Spinal cord (tissue), 10 donors: Measurements from ENCODE around the gene MAP3K9. TPM values are rescaled to one million over a fixed set of nuclear protein-coding genes. Genes with fewer than 3 reads are reported as not detected.
A peak's percentile ranks its signal among the peaks of the same experiment; 100 is the strongest.

Experiments
- DNase-seq, 6 donors: peaks; one replicate each; pipeline versions ENCODE4 v3.0.0 to v3.0.0-alpha.2; 2013 to 2015; ENCODE audit warnings: low spot score in 6 of 6, low read depth in 4 of 6
- H3K27ac ChIP-seq: one replicate; pipeline ENCODE4 v1.5.1; 2013; ENCODE audit warnings: low read depth, low read length, control low read depth
- H3K27me3 ChIP-seq: one replicate; pipeline ENCODE4 v1.6.1; 2013; ENCODE audit warnings: low read length; ENCODE audit not compliant: control insufficient read depth, insufficient read depth
- H3K36me3 ChIP-seq: one replicate; pipeline ENCODE4 v1.6.1; 2013; ENCODE audit warnings: low read length; ENCODE audit not compliant: control insufficient read depth, insufficient read depth
- H3K4me1 ChIP-seq: one replicate; pipeline ENCODE4 v1.6.1; 2013; ENCODE audit warnings: low read length; ENCODE audit not compliant: control insufficient read depth, insufficient read depth
- H3K4me3 ChIP-seq: one replicate; pipeline ENCODE4 v1.5.1; 2013; ENCODE audit warnings: low read depth, low read length, control low read depth
- H3K9me3 ChIP-seq: one replicate; pipeline ENCODE4 v1.6.1; 2013; ENCODE audit warnings: low read length; ENCODE audit not compliant: control insufficient read depth, insufficient read depth
- WGBS: methylation state at CpG from one replicate; pipeline ENCODE4 v1.1.5; 2013; ENCODE audit warnings: missing lambda C conversion rate; ENCODE audit not compliant: insufficient coverage; 5-methylcytosine and 5-hydroxymethylcytosine counted together
- polyA plus RNA-seq, 2 donors: library from polyadenylated mRNA; unstranded; fragments of 120-200 nt; gene quantifications; one replicate each; pipeline ENCODE4 v1.2.1, GENCODE V29; 2013; ENCODE audit not compliant: insufficient read length in 2 of 2
- total RNA-seq, 2 donors: library from RNA; depleted of rRNA in 1 of 2; stranded (reverse); fragments of 120-200 nt in 1 of 2; fragments of >200 nt in 1 of 2; gene quantifications; one replicate each; pipeline versions ENCODE4 v1.2.3 to v1.2.4, GENCODE V29; 2013 to 2014
- donor health status: healthy.

The MAP3K9 gene
- total and polyA plus RNA-seq, 4 donors, result 6.4 to 20.1 (median 19.3) TPM

- WGBS, result 1% methylated on average over 63 of the region's 77 CpGs
- H3K27me3 ChIP-seq, result peaks cover 16% of the 10 kb centered on the region
- H3K27ac ChIP-seq, result no peak overlapping the region
- peak in 2 of 6 donors; percentile 51 to 61 for DNase-seq
- H3K9me3 ChIP-seq, result no peaks in the 10 kb centered on the region
- peaks cover 13% of the 10 kb centered on the region for H3K4me1 ChIP-seq
- peak overlapping the region; percentile 41 for H3K4me3 ChIP-seq
- H3K36me3 ChIP-seq, result no peaks in the 10 kb centered on the region
Observed at GRCh38 chr14:70808416-70809224, 693 bp downstream of the MAP3K9 start.

GRCh38 chr14:70807898-70808415 lies 1.4 kb downstream of the MAP3K9 start:
- 17% methylated on average over 1 of the region's 6 CpGs for WGBS
- H3K9me3 ChIP-seq, result no peaks in the 10 kb centered on the region
- peak overlapping the region; percentile 41 for H3K4me3 ChIP-seq
- H3K27me3 ChIP-seq, result peaks cover 16% of the 10 kb centered on the region
- peak in 2 of 6 donors; percentile 33 to 46 for DNase-seq
- no peaks in the 10 kb centered on the region for H3K36me3 ChIP-seq
- H3K4me1 ChIP-seq, result peaks cover 13% of the 10 kb centered on the region
- no peak overlapping the region for H3K27ac ChIP-seq

DNA sequence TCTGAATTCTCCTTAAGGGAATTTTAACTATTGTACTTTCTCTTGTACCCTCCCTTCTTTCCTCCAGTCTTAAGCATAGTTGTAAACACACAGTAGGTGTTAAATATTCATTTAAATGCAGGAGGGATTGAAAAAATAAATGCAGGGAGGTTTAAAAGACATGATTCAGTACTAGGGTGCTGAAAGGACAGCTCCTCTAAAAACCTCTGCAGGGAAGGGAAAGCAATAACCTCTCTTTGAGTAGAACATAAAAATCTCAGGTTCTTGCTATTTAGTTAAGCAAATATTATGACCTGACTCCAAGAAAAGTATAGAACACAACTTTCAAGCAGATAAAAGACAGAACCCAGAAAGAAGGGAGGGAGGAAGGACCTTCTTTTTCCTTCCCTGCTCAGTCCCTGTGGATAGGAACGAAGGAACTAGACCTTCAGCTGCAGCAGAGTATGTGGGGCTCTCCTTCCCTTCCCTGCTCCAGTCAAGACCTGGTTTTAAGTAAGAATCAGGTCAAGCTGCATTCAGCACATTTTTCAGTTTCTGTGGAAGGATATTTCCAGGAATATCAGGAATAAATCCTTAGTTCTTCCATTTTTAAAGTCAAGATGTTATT lies 4.7 kb downstream of the MAP3K9 start:
- Histone ChIP-seq H3K4me3 (no peak overlapping the region), H3K9me3 (no peaks in the 10 kb centered on the region), H3K27me3 (peaks cover 9% of the 10 kb centered on the region), H3K27ac (no peak overlapping the region), H3K36me3 (peaks cover 5% of the 10 kb centered on the region), H3K4me1 (peaks cover 7% of the 10 kb centered on the region)
- no peak for DNase-seq
- no CpG with 5 or more reads among the region's 1 CpG for WGBS

DNA sequence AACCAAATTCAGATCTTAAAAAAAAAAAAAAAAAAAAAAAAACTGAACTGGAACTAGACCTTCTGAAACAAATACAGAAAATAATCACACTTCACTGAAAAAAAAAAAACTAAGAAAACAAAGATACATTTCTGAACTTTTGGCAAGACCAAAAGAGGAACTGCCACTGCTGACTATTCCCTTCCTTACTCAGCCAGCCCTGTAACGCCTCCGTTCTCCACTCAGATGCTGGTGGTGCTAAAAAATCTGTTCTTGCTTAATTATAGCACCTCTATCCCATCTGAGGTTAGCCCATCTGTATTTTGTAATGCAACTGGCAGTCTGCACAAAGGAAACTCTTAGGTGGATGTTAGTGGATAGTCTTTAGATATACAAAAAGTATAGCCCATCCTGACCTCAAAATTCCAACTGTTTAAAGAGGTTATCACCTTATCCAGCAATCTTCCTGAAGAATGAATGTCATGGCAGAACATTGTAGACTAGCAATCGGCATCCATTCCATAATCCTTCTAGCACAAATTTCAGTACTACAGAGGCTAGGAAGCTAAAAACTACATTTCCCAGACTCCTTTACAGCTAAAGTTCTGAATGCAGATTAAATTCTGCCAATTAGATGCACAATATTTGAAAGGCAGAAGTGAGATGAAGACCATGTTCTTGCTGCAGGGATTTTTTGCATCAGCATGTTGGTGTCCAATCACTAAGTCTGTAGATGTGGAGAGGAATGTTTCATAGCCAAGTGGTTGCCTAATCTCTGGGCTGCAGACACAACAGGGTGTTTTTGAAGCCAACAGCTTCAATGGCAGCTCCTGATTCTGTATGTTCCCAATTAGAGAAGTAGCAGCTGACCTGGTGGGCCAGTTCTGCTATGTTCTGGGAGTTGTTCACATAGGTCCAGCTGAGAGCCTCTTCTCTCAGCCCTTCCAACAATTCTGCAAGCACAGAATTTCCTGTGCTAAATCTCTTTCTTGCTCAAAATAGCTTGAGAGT lies 5.7 kb downstream of the MAP3K9 start:
- no peak overlapping the region for H3K27ac ChIP-seq
- H3K4me3 ChIP-seq, result no peak overlapping the region
- no peaks in the 10 kb centered on the region for H3K9me3 ChIP-seq
- peaks cover 9% of the 10 kb centered on the region for H3K27me3 ChIP-seq
- peaks cover 5% of the 10 kb centered on the region for H3K36me3 ChIP-seq
- H3K4me1 ChIP-seq, result peaks cover 5% of the 10 kb centered on the region
- 100% methylated on average over 1 of the region's 3 CpGs for WGBS
- peak in 1 of 6 donors; percentile 19 for DNase-seq

DNA sequence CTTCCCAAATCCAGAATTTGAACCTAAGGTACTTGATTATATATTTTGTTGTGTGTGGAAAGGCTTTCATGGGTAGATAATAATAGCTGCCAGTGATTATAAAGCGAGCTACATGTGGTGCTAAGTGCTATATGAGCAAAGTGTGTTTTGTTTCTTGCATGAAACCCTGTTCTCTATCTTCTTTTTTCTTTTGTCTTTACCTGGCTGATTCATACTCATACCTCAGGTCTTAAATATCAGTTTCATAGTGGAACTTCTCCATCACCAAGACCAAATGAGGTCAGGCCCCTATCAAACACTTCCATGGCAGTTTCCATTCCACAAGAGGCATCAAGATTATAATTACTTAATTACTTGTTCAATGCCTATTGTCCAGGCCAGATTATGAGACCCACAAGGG lies 6.9 kb downstream of the MAP3K9 start:
- no peaks in the 10 kb centered on the region for H3K9me3 ChIP-seq

DNA sequence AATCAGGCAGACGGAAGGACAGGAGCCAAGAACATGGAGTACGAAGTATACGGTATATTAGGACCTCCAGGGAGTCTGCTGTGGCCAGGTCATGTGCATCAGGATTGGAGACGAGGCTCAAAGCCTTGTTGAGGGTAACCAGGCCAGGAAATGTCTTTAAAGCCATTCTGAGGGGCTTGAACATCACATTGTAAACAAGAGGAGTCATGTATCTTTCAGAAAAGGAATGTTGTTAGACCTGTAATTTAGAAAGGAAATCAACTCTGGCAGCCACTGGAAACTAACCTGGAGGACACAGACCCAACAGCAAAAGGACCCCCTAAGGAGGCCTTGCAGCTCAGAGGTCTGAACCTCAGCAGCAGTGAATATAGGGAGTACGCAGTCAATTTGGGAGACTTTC lies 7.5 kb downstream of the MAP3K9 start:
- Histone ChIP-seq H3K27me3 (no peaks in the 10 kb centered on the region), H3K36me3 (peaks cover 5% of the 10 kb centered on the region), H3K4me3 (no peak overlapping the region), H3K9me3 (no peaks in the 10 kb centered on the region), H3K4me1 (no peaks in the 10 kb centered on the region), H3K27ac (no peak overlapping the region)
- no peak for DNase-seq
- 84% methylated on average over 4 of the region's 5 CpGs for WGBS

More for the DNA sequence above, 6.9 kb downstream of the MAP3K9 start:
- no CpG with 5 or more reads among the region's 1 CpG for WGBS
- Histone ChIP-seq H3K4me3 (no peak overlapping the region), H3K27me3 (no peaks in the 10 kb centered on the region), H3K4me1 (no peaks in the 10 kb centered on the region), H3K27ac (no peak overlapping the region), H3K36me3 (peaks cover 5% of the 10 kb centered on the region)
- DNase-seq, result no peak

GRCh38 chr14:70796551-70796950 lies 12.8 kb downstream of the MAP3K9 start:
- Histone ChIP-seq H3K4me1 (no peaks in the 10 kb centered on the region), H3K27me3 (no peaks in the 10 kb centered on the region), H3K36me3 (peaks cover 7% of the 10 kb centered on the region), H3K4me3 (no peak overlapping the region), H3K27ac (no peak overlapping the region), H3K9me3 (no peaks in the 10 kb centered on the region)
- WGBS, result 95% methylated on average over 5 of the region's 8 CpGs
- no peak for DNase-seq

DNA sequence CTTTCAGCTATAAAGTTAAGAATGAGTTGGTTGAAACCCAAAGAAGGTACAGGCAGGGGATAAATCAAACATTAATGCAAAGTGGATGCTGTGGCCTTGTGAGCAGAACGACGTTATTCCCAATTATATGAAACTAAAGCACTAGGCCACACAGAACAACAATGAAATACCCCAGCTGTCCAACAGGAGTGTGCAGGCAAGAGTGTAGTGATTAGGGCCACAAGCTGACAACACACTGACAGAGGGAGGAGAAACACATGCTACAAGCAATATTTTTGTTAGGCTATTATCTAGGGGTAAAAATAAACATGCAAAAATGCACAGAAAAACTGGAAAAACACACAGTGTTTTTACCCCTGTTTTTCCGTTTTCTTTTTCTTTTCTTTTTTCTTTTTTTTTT lies 15.0 kb downstream of the MAP3K9 start:
- Histone ChIP-seq H3K4me1 (no peaks in the 10 kb centered on the region), H3K9me3 (no peaks in the 10 kb centered on the region), H3K27me3 (no peaks in the 10 kb centered on the region), H3K4me3 (no peak overlapping the region), H3K27ac (no peak overlapping the region), H3K36me3 (peaks cover 6% of the 10 kb centered on the region)
- WGBS, result 86% methylated on average over 1 of the region's 3 CpGs
- DNase-seq, result no peak

DNA sequence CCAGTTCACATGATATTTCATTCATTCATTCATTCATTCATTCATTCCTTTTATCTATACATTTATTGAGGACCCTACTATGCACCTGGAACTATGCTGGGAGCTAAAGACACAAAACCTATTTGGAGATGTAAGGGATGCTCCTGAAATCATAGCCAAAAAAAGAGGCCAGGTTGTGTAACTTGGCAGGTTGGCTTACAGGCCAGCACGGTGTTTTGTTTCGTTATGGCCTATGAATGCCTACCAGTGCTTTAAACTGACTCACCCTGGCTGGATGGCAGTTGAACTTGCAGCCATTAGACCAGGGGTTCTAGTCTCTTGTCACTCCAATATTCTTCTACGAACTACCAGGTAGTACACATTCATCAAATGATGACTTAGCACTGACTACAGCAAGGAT lies 15.7 kb downstream of the MAP3K9 start:
- 55% methylated on average over 2 of the region's 3 CpGs for WGBS
- Histone ChIP-seq H3K9me3 (no peaks in the 10 kb centered on the region), H3K36me3 (peaks cover 6% of the 10 kb centered on the region), H3K27me3 (no peaks in the 10 kb centered on the region), H3K27ac (no peak overlapping the region), H3K4me1 (no peaks in the 10 kb centered on the region), H3K4me3 (no peak overlapping the region)
- no peak for DNase-seq
